Smooth muscle cell (in vitro differentiated cells): ENCODE data around the gene PLPP3. TPM values are rescaled to one million over a fixed set of nuclear protein-coding genes. Genes with fewer than 3 reads are reported as not detected.

ENCODE experiments used
- DNase-seq: peaks from one replicate; lab custom pipeline; 2025; ENCODE audit not compliant: unreplicated experiment; lab: John Stamatoyannopoulos, UW
- H2AFZ ChIP-seq: fragments of 200-600 bp; sonication (generic); 2 replicates; pipeline ENCODE4 v1.6.0; 2016; ENCODE audit warnings: antibody characterized with exemption, low read depth, mild to moderate bottlenecking
- H3F3A ChIP-seq: fragments of 200-600 bp; sonication (generic); 2 replicates; pipeline ENCODE4 v1.6.0; 2017; ENCODE audit warnings: antibody characterized with exemption, low read depth
- H3K27ac ChIP-seq: fragments of 200-600 bp; sonication (generic); 2 replicates; pipeline ENCODE4 v1.5.1; 2016; ENCODE audit warnings: low read depth, mild to moderate bottlenecking
- H3K27me3 ChIP-seq: fragments of 200-600 bp; sonication (generic); 2 replicates; pipeline ENCODE4 v1.6.1; 2016; ENCODE audit warnings: low read depth, mild to moderate bottlenecking
- H3K36me3 ChIP-seq: fragments of 200-600 bp; sonication (generic); 2 replicates; pipeline ENCODE4 v1.5.1; 2016; ENCODE audit warnings: low read depth
- H3K4me1 ChIP-seq: fragments of 200-600 bp; sonication (generic); 2 replicates; pipeline ENCODE4 v1.5.1; 2016; ENCODE audit warnings: low read depth
- H3K4me2 ChIP-seq: fragments of 200-600 bp; sonication (generic); 2 replicates; pipeline ENCODE4 v1.6.0; 2016; ENCODE audit warnings: mild to moderate bottlenecking
- H3K4me3 ChIP-seq: fragments of 200-600 bp; sonication (generic); 2 replicates; pipeline ENCODE4 v1.5.1; 2016; ENCODE audit warnings: mild to moderate bottlenecking
- H3K79me2 ChIP-seq: fragments of 200-600 bp; sonication (generic); 2 replicates; pipeline ENCODE4 v1.6.0; 2016; ENCODE audit warnings: low read depth, mild to moderate bottlenecking
- H3K9ac ChIP-seq: fragments of 200-600 bp; sonication (generic); 2 replicates; pipeline ENCODE4 v1.6.0; 2016; ENCODE audit warnings: low read depth
- H3K9me3 ChIP-seq: fragments of 200-600 bp; sonication (generic); replicated peaks from 2 replicates; pipeline ENCODE4 v1.5.1; 2016; ENCODE audit warnings: low read depth
- H4K20me1 ChIP-seq: fragments of 200-600 bp; sonication (generic); 2 replicates; pipeline ENCODE4 v1.6.0; 2016; ENCODE audit warnings: low read depth
- WGBS: methylation state at CpG from one replicate; pipeline ENCODE4 v1.1.7; 2016; ENCODE audit warnings: low lambda C conversion rate; 5-methylcytosine and 5-hydroxymethylcytosine counted together
- polyA plus RNA-seq: library from polyadenylated mRNA; unstranded; fragments of >200 nt; fragmentation: Nextera tagmentation; extraction: Ambion mirVana; gene quantifications from 2 replicates; pipeline ENCODE4 v1.2.1, GENCODE V29; 2016
- total RNA-seq: library from RNA; depleted of rRNA; stranded (reverse); fragments of >200 nt; gene quantifications from 2 replicates; pipeline ENCODE4 v1.2.3, GENCODE V29; 2014
- TF ChIP-seq, protein P1 (sequence below): fragments of 200-600 bp; sonication (generic); IDR thresholded peaks from 2 replicates; pipeline ENCODE4 v1.5.1; 2017; ENCODE audit warnings: borderline replicate concordance, mild to moderate bottlenecking, antibody characterized with exemption; ENCODE audit not compliant: insufficient read depth, poor library complexity, severe bottlenecking

The PLPP3 gene
- total and polyA plus RNA-seq, 2 experiments from 2014 or later: 56.9 to 81.5 TPM

GRCh38 chr1:56540467-56540866, 38.9 kb downstream of the PLPP3 start:
- Histone ChIP-seq H3F3A (peaks cover 4% of the 10 kb centered on the region), H3K27me3 (no peaks in the 10 kb centered on the region), H3K79me2 (peaks cover 98% of the 10 kb centered on the region), H4K20me1 (peaks cover 100% of the 10 kb centered on the region), H3K9ac (no peak overlapping the region), H2AFZ (no peak overlapping the region), H3K9me3 (no peaks in the 10 kb centered on the region), H3K4me3 (no peak overlapping the region), H3K4me2 (no peak overlapping the region), H3K36me3 (peaks cover 6% of the 10 kb centered on the region), H3K4me1 (peaks cover 10% of the 10 kb centered on the region), H3K27ac (no peak overlapping the region)
- DNase-seq: no peak
- 88% methylated on average over 2 of the region's 2 CpGs for WGBS
- TF ChIP-seq, protein P1, sequence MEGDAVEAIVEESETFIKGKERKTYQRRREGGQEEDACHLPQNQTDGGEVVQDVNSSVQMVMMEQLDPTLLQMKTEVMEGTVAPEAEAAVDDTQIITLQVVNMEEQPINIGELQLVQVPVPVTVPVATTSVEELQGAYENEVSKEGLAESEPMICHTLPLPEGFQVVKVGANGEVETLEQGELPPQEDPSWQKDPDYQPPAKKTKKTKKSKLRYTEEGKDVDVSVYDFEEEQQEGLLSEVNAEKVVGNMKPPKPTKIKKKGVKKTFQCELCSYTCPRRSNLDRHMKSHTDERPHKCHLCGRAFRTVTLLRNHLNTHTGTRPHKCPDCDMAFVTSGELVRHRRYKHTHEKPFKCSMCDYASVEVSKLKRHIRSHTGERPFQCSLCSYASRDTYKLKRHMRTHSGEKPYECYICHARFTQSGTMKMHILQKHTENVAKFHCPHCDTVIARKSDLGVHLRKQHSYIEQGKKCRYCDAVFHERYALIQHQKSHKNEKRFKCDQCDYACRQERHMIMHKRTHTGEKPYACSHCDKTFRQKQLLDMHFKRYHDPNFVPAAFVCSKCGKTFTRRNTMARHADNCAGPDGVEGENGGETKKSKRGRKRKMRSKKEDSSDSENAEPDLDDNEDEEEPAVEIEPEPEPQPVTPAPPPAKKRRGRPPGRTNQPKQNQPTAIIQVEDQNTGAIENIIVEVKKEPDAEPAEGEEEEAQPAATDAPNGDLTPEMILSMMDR: no peak

DNA sequence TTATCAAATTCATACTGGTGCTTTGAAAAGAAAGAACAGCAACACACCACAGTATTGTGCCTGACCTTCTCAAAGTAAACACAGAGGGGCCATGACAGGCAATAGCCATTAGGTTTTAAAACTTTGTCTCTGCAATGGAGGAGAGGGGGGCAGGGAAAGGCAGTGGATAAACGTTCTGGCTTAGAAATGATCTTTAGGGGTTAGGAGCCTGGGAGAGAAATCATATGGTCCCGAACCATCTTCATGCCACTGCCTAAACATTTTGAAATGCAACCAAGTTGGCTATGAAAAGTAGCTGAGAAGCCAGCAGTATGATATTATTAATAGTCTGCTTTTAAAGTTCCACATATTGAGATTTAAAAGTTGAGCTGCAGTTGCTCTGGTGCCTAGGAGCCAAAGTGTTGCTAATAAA, 39.8 kb downstream of the PLPP3 start:
- Histone ChIP-seq H2AFZ (no peak overlapping the region), H3K27ac (no peak overlapping the region), H3K4me2 (no peak overlapping the region), H3K36me3 (peaks cover 6% of the 10 kb centered on the region), H3K4me1 (peaks cover 10% of the 10 kb centered on the region), H3K79me2 (peaks cover 97% of the 10 kb centered on the region), H3K9ac (no peak overlapping the region), H3K4me3 (no peak overlapping the region), H3K9me3 (no peaks in the 10 kb centered on the region), H3F3A (peaks cover 4% of the 10 kb centered on the region), H4K20me1 (peaks cover 100% of the 10 kb centered on the region), H3K27me3 (no peaks in the 10 kb centered on the region)
- TF ChIP-seq, protein P1: no peak
- DNase-seq: no peak
- WGBS: 38% methylated on average over 2 of the region's 2 CpGs

DNA sequence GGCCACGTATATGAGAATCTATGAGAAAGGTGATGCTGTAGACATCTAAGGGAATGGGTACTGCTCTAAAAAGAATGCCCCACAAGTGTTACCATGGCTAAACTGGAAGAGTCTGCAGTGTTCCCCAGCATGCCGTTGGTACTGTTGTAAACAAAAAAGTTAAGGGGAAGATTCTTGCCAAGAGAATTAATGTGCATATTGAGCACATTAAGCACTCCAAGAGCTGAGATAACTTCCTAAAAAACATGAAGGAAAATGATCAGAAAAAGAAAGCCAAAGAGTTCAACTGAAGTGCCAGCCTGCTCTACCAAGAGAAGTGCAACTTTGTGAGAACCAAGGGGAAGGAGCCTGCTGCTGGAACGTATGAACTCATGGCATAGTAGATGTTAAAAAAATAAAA, 40.8 kb downstream of the PLPP3 start:
- peaks cover 6% of the 10 kb centered on the region for H3K36me3 ChIP-seq

DNA sequence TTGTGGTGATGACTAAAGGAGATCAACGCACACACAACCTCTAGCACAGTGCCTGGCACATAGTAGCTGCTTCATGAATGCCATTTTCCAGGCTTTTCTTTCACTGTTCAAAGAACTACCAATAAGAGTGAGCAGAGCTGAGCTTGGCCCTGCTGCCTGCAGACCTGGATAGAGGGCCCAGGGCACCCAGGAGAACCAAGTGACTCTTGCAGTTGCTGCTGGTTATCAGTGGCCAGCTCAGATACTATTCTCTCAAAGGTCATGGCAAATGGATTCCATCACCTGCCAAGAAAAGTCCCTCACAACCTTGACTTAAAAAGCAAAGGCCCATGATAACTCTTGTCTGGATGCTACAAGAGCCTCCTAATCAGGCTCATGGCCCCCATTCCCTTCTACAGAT, 41.7 kb downstream of the PLPP3 start:
- no peak overlapping the region for H2AFZ ChIP-seq
- H3K4me2 ChIP-seq: no peak overlapping the region
- 100% methylated on average over 1 of the region's 1 CpG for WGBS
- H3K27me3 ChIP-seq: no peaks in the 10 kb centered on the region
- H3F3A ChIP-seq: peaks cover 4% of the 10 kb centered on the region
- H3K4me1 ChIP-seq: peaks cover 10% of the 10 kb centered on the region
- DNase-seq: no peak
- H3K4me3 ChIP-seq: no peak overlapping the region
- H3K9me3 ChIP-seq: no peaks in the 10 kb centered on the region
- H3K36me3 ChIP-seq: peaks cover 6% of the 10 kb centered on the region
- H3K79me2 ChIP-seq: peaks cover 83% of the 10 kb centered on the region
- H4K20me1 ChIP-seq: peaks cover 100% of the 10 kb centered on the region
- no peak overlapping the region for H3K27ac ChIP-seq
- TF ChIP-seq, protein P1: no peak
- no peak overlapping the region for H3K9ac ChIP-seq

More for the DNA sequence above, 40.8 kb downstream of the PLPP3 start:
- Histone ChIP-seq H4K20me1 (peaks cover 100% of the 10 kb centered on the region), H3K9ac (no peak overlapping the region), H3K4me2 (no peak overlapping the region), H3K4me3 (no peak overlapping the region), H3K27me3 (no peaks in the 10 kb centered on the region), H3K79me2 (peaks cover 91% of the 10 kb centered on the region), H3K4me1 (peaks cover 10% of the 10 kb centered on the region), H3K9me3 (no peaks in the 10 kb centered on the region), H3F3A (peaks cover 4% of the 10 kb centered on the region), H3K27ac (no peak overlapping the region), H2AFZ (no peak overlapping the region)
- 86% methylated on average over 3 of the region's 3 CpGs for WGBS
- TF ChIP-seq, protein P1: no peak
- DNase-seq: no peak
